Trophoblast cell (in vitro differentiated cells and primary cell): ENCODE results near the gene EYS.

Source experiments
- DNase-seq, 2 donors: peaks; one replicate each; pipeline ENCODE4 v3.0.0-alpha.2; 2016
- H2AFZ ChIP-seq: 2 replicates; pipeline ENCODE4 v1.6.1; 2013; ENCODE audit warnings: low read length, moderate library complexity, mild to moderate bottlenecking; ENCODE audit not compliant: insufficient read depth, poor library complexity
- H2AK5ac ChIP-seq: 2 replicates; pipeline ENCODE4 v1.6.1; 2013; ENCODE audit warnings: mild to moderate bottlenecking, low read length
- H2BK120ac ChIP-seq: 2 replicates; pipeline ENCODE4 v1.6.1; 2013; ENCODE audit warnings: low read length, mild to moderate bottlenecking, moderate library complexity; ENCODE audit not compliant: insufficient read depth, poor library complexity
- H2BK12ac ChIP-seq: 2 replicates; pipeline ENCODE4 v1.6.1; 2013; ENCODE audit warnings: mild to moderate bottlenecking, low read length, moderate library complexity
- H2BK5ac ChIP-seq: 2 replicates; pipeline ENCODE4 v1.6.1; 2013; ENCODE audit warnings: low read length, low read depth, moderate library complexity, mild to moderate bottlenecking; ENCODE audit not compliant: poor library complexity
- H3K14ac ChIP-seq: 2 replicates; pipeline ENCODE4 v1.6.1; 2013; ENCODE audit warnings: mild to moderate bottlenecking, low read length
- H3K18ac ChIP-seq: 2 replicates; pipeline ENCODE4 v1.6.1; 2013; ENCODE audit warnings: mild to moderate bottlenecking, low read length
- H3K23ac ChIP-seq: 2 replicates; pipeline ENCODE4 v1.6.1; 2013; ENCODE audit warnings: low read length
- H3K27ac ChIP-seq: 2 replicates; pipeline ENCODE4 v1.5.1; 2013; ENCODE audit warnings: low read depth, mild to moderate bottlenecking, inconsistent platforms, low read length, moderate library complexity
- H3K27me3 ChIP-seq: 2 replicates; pipeline ENCODE4 v1.6.1; 2013; ENCODE audit warnings: inconsistent platforms, mild to moderate bottlenecking, low read length, moderate library complexity; ENCODE audit not compliant: insufficient read depth
- H3K36me3 ChIP-seq, 2 experiments: 1 replicate in 1 of 2; 2 replicates in 1 of 2; pipeline ENCODE4 v1.6.1; 2013; ENCODE audit warnings: low read length in 2 of 2, mild to moderate bottlenecking in 2 of 2, moderate library complexity in 1 of 2; ENCODE audit not compliant: insufficient read depth in 2 of 2, control insufficient read depth in 1 of 2
- H3K4ac ChIP-seq: 2 replicates; pipeline ENCODE4 v1.6.1; 2013; ENCODE audit warnings: low read depth, mild to moderate bottlenecking, low read length, moderate library complexity
- H3K4me1 ChIP-seq, 2 experiments: 1 replicate in 1 of 2; 2 replicates in 1 of 2; pipeline ENCODE4 v1.6.1; 2013; ENCODE audit warnings: low read length in 2 of 2, mild to moderate bottlenecking in 2 of 2, moderate library complexity in 1 of 2; ENCODE audit not compliant: insufficient read depth in 2 of 2, control insufficient read depth in 1 of 2
- H3K4me2 ChIP-seq: 2 replicates; pipeline ENCODE4 v1.6.1; 2013; ENCODE audit warnings: inconsistent platforms, mild to moderate bottlenecking, low read length, moderate library complexity
- H3K4me3 ChIP-seq: 2 replicates; pipeline ENCODE4 v1.5.1; 2013; ENCODE audit warnings: mild to moderate bottlenecking, low read depth, low read length, inconsistent platforms
- H3K79me1 ChIP-seq: one replicate; pipeline ENCODE4 v1.6.1; 2013; ENCODE audit warnings: low read length
- H3K79me2 ChIP-seq: 2 replicates; pipeline ENCODE4 v1.6.1; 2013; ENCODE audit warnings: low read length, mild to moderate bottlenecking; ENCODE audit not compliant: control insufficient read depth, insufficient read depth, poor library complexity
- H3K9ac ChIP-seq: 2 replicates; pipeline ENCODE4 v1.6.1; 2013; ENCODE audit warnings: mild to moderate bottlenecking, low read length
- H3K9me3 ChIP-seq: 2 replicates; pipeline ENCODE4 v1.6.1; 2013; ENCODE audit warnings: low read depth, mild to moderate bottlenecking, control low read depth, inconsistent platforms, low read length; ENCODE audit not compliant: insufficient read depth
- H4K12ac ChIP-seq: 2 replicates; pipeline ENCODE4 v1.6.1; 2013; ENCODE audit warnings: low read depth, mild to moderate bottlenecking, low read length, moderate library complexity
- H4K8ac ChIP-seq: 2 replicates; pipeline ENCODE4 v1.6.1; 2013; ENCODE audit warnings: low read depth, mild to moderate bottlenecking, low read length, moderate library complexity
- H4K91ac ChIP-seq: one replicate; pipeline ENCODE4 v1.6.1; 2013; ENCODE audit warnings: low read depth, mild to moderate bottlenecking, low read length, moderate library complexity
- WGBS: extraction: QIAGEN DNeasy Blood & Tissue Kit; methylation state at CpG from one replicate; pipeline ENCODE4 v1.1.7; 2013; ENCODE audit warnings: missing lambda C conversion rate; ENCODE audit not compliant: insufficient read length, insufficient coverage; ENCODE audit errors: extremely low coverage; 5-methylcytosine and 5-hydroxymethylcytosine counted together

Gene EYS

DNA sequence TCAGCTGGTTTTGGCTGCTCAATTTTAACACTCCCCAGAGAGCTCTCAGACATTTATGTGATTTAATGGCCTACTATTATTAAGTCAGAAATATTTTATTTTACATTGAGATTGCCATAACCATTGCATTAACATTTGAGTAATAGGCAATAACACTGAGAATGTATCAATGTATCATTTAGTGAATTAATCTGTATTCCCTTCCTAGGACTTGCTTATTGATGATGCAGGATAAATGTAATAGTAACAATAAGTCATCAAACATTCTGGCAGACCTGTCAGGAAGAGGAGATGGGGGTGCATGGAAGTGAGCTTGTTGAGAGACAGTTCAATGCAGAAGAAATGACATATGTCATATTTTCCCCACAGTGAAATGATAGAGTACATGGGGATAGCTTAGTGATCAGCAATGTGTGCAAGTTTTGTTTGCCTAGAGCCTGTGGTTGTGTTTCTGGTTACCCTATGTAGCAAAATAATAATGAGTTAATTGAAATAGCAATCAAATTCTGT, 458.9 kb downstream of the EYS start:
- Histone ChIP-seq H3K4me1 (no peaks in the 10 kb centered on the region), H2BK120ac (no peak overlapping the region), H3K9me3 (no peaks in the 10 kb centered on the region), H3K4ac (no peak overlapping the region), H3K23ac (no peak overlapping the region), H4K12ac (no peak overlapping the region), H3K4me2 (no peak overlapping the region), H2AFZ (no peak overlapping the region), H4K8ac (no peak overlapping the region), H3K36me3 (no peaks in the 10 kb centered on the region), H3K79me1 (no peaks in the 10 kb centered on the region), H4K91ac (no peak overlapping the region), H3K18ac (no peak overlapping the region), H3K9ac (no peak overlapping the region), H3K27ac (no peak overlapping the region), H2AK5ac (no peak overlapping the region), H3K27me3 (no peaks in the 10 kb centered on the region), H3K4me3 (no peak overlapping the region), H2BK5ac (no peak overlapping the region), H3K79me2 (no peaks in the 10 kb centered on the region), H2BK12ac (no peak overlapping the region), H3K14ac (no peak overlapping the region)
- no peak for DNase-seq

DNA sequence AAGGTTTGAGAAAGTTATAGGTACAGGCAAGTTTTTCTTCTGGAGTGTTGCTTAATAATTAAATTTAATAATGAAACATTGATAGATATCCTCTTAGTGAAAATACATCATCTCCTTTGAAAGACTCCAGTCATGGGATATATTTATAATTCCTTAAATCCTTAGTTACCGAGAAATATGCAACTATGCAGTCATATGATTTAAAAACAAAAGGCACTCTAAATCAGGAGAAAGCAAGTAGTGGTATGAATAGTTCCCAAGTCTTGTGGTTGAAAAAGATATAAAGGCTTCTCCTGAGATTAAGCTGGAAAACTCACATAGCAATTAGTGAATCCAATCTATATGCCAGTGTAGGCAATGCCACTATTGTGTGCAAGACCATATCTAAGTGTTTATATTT, 475.4 kb downstream of the EYS start:
- Histone ChIP-seq H3K23ac (no peak overlapping the region), H3K18ac (no peak overlapping the region), H3K4ac (no peak overlapping the region), H3K36me3 (no peaks in the 10 kb centered on the region), H4K12ac (no peak overlapping the region), H4K8ac (no peak overlapping the region), H3K27me3 (no peaks in the 10 kb centered on the region), H2BK120ac (no peak overlapping the region), H3K4me2 (no peak overlapping the region), H2BK12ac (no peak overlapping the region), H3K79me2 (no peaks in the 10 kb centered on the region), H3K4me1 (no peaks in the 10 kb centered on the region), H3K27ac (no peak overlapping the region), H3K4me3 (no peak overlapping the region), H3K79me1 (no peaks in the 10 kb centered on the region), H4K91ac (no peak overlapping the region), H3K14ac (no peak overlapping the region), H2AFZ (no peak overlapping the region), H2AK5ac (no peak overlapping the region), H2BK5ac (no peak overlapping the region), H3K9me3 (no peaks in the 10 kb centered on the region), H3K9ac (no peak overlapping the region)
- no CpG with 5 or more reads among the region's 1 CpG for WGBS
- no peak for DNase-seq

DNA sequence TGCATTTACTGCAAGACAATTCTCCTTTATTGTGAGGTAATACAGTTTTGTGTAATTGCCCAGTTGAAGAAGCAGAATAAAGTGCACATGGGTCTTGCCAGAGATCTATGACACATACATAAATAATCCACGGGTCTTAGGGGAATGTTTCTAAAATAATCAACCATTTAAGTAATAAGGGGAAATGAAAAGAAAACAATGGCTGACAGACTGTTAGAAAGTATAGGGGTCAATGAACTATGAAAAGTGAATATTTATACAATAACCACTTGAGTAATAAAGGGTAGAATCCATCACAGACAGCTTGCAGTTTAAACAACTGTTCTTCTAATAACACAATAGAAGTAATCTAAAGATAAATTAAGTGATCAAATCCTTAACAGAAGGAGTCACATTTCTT, 477.2 kb downstream of the EYS start:
- no peak overlapping the region for H2AFZ ChIP-seq
- H3K36me3 ChIP-seq, result no peaks in the 10 kb centered on the region
- H2AK5ac ChIP-seq, result no peak overlapping the region
- no peak overlapping the region for H2BK12ac ChIP-seq
- no peaks in the 10 kb centered on the region for H3K79me2 ChIP-seq
- H3K4me2 ChIP-seq, result no peak overlapping the region
- no peak overlapping the region for H3K14ac ChIP-seq
- H3K4me1 ChIP-seq, result no peaks in the 10 kb centered on the region
- H4K12ac ChIP-seq, result no peak overlapping the region
- no peak overlapping the region for H2BK5ac ChIP-seq
- no peaks in the 10 kb centered on the region for H3K9me3 ChIP-seq
- H3K23ac ChIP-seq, result no peak overlapping the region
- H3K27ac ChIP-seq, result no peak overlapping the region
- H3K27me3 ChIP-seq, result no peaks in the 10 kb centered on the region
- H3K79me1 ChIP-seq, result no peaks in the 10 kb centered on the region
- H4K91ac ChIP-seq, result no peak overlapping the region
- no peak overlapping the region for H3K9ac ChIP-seq
- H2BK120ac ChIP-seq, result no peak overlapping the region
- no peak overlapping the region for H3K4ac ChIP-seq
- H4K8ac ChIP-seq, result no peak overlapping the region
- H3K18ac ChIP-seq, result no peak overlapping the region
- no peak for DNase-seq
- WGBS, result no CpG with 5 or more reads among the region's 1 CpG
- no peak overlapping the region for H3K4me3 ChIP-seq

DNA sequence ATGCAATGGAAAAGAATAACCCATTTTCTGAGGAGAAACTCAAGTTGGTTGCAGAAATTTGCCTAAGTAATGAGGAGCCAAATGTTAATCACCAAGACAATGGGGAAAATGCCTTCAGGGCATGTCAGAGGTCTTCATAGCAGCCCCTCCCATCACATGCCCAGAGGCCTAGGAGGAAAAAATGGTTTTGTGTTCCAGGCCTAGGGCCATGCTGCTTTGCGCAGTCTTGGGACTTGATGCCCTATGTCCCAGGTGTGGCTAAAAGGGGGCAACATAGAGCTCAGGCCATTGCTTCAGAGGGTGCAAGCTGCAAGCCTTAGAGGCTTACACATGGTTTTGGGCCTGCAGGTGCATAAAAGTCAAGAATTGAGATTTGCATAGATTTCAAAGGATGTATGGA, 485.9 kb downstream of the EYS start:
- Histone ChIP-seq H3K4me2 (no peak overlapping the region), H3K4me3 (no peak overlapping the region)

More for the DNA sequence above, 485.9 kb downstream of the EYS start:
- Histone ChIP-seq H3K79me1 (no peaks in the 10 kb centered on the region), H3K36me3 (no peaks in the 10 kb centered on the region), H3K9ac (no peak overlapping the region), H2BK12ac (no peak overlapping the region), H2BK5ac (no peak overlapping the region), H2AK5ac (no peak overlapping the region), H4K8ac (no peak overlapping the region), H4K12ac (no peak overlapping the region), H2AFZ (no peak overlapping the region), H4K91ac (no peak overlapping the region), H3K27me3 (no peaks in the 10 kb centered on the region), H3K14ac (no peak overlapping the region), H3K18ac (no peak overlapping the region), H3K79me2 (no peaks in the 10 kb centered on the region), H3K4ac (no peak overlapping the region), H3K27ac (no peak overlapping the region), H2BK120ac (no peak overlapping the region), H3K23ac (no peak overlapping the region), H3K9me3 (peaks cover 6% of the 10 kb centered on the region), H3K4me1 (no peaks in the 10 kb centered on the region)
- DNase-seq, result no peak
- no CpG with 5 or more reads among the region's 1 CpG for WGBS
